Panc1 (cell line): ENCODE measurements around the gene MBTPS1. TPM values are rescaled to one million over a fixed set of nuclear protein-coding genes. Genes with fewer than 3 reads are reported as not detected.

Experiments used
- ATAC-seq: fragments of 200-7000 bp; cut with Tn5 transposase; 2 replicates; pipeline ENCODE4 v1.9.1; 2020; ENCODE audit warnings: mild to moderate bottlenecking, moderate library complexity
- BruUV-seq: library from RNA; stranded (reverse); fragments of 400-500 nt; replicated peaks from 2 replicates; lab custom pipeline; 2021; lab: Mats Ljungman, UMichigan
- CTCF ChIA-PET: fragments of 300-600 bp; sonication (Branson Sonifier 250); formaldehyde crosslinking; loops from one replicate; lab custom pipeline; 2022; ENCODE audit warnings: antibody characterized with exemption; lab: Charles Lee
- POLR2A ChIA-PET: fragments of 300-600 bp; sonication (Branson Sonifier 250); formaldehyde crosslinking; loops from one replicate; lab custom pipeline; 2022; ENCODE audit warnings: antibody characterized with exemption; lab: Charles Lee
- DNase-seq: peaks from one replicate; pipeline ENCODE4 v3.0.0-alpha.2; 2010; ENCODE audit warnings: low read depth, low spot score
- H3K27ac ChIP-seq: 2 replicates; pipeline ENCODE4 v1.5.1; 2011; ENCODE audit warnings: mild to moderate bottlenecking, low read length, inconsistent platforms
- H3K27me3 ChIP-seq: fragments of 200-500 bp; sonication (Bioruptor generic); 2 replicates; pipeline ENCODE4 v1.6.0; 2014; ENCODE audit warnings: low read length, inconsistent platforms; ENCODE audit not compliant: control insufficient read depth, insufficient read depth
- H3K36me3 ChIP-seq: fragments of 200-500 bp; sonication (Bioruptor generic); 2 replicates; pipeline ENCODE4 v1.5.1; 2014; ENCODE audit warnings: inconsistent platforms, mild to moderate bottlenecking, low read length, moderate library complexity; ENCODE audit not compliant: control insufficient read depth, insufficient read depth
- H3K4me1 ChIP-seq: 2 replicates; pipeline ENCODE4 v1.5.1; 2011; ENCODE audit warnings: inconsistent platforms, mild to moderate bottlenecking, low read length, moderate library complexity; ENCODE audit not compliant: control insufficient read depth, insufficient read depth
- H3K4me3 ChIP-seq, 2 experiments: 2 replicates each; pipeline ENCODE4 v1.5.1; 2011 to 2012; ENCODE audit warnings: low read depth in 2 of 2, low read length in 2 of 2, mild to moderate bottlenecking in 2 of 2, inconsistent platforms in 1 of 2, moderate library complexity in 1 of 2
- H3K9me3 ChIP-seq: fragments of 200-500 bp; sonication (Bioruptor generic); 2 replicates; pipeline ENCODE4 v1.5.1; 2014; ENCODE audit warnings: low read depth, mild to moderate bottlenecking, inconsistent platforms, low read length, moderate library complexity; ENCODE audit not compliant: control insufficient read depth, insufficient read depth
- POLR2AphosphoS5 ChIP-seq: IDR thresholded peaks from 2 replicates; pipeline ENCODE4 v1.6.1; 2012; ENCODE audit warnings: mild to moderate bottlenecking, low read depth, low read length, moderate library complexity
- SIN3A ChIP-seq: IDR thresholded peaks from 2 replicates; pipeline ENCODE4 v1.6.1; 2012; ENCODE audit warnings: low read depth, mild to moderate bottlenecking, low read length, moderate library complexity, borderline replicate concordance; ENCODE audit not compliant: insufficient read depth
- TCF7L2 ChIP-seq: IDR thresholded peaks from 2 replicates; pipeline ENCODE4 v1.6.1; 2011; ENCODE audit warnings: mild to moderate bottlenecking, low read depth, low read length, inconsistent platforms
- in situ Hi-C: cut with HindIII; loops from 2 replicates; pipeline ENCODE4 v1.10.0; 2016; ENCODE audit warnings: low sequenced_read_pairs, low pct_unique_long_range_greater_than_20kb
- intact Hi-C: fragments of 100-400 bp; cut with micrococcal nuclease; formaldehyde crosslinking; loops from one replicate; pipeline ENCODE4 v1.10.0; 2022; ENCODE audit not compliant: unreplicated experiment
- total RNA-seq: library from RNA; stranded (reverse); gene quantifications from one replicate; pipeline ENCODE4 v1.2.1, GENCODE V29; 2021; ENCODE audit not compliant: unreplicated experiment
- TF ChIP-seq, protein P1 (sequence below): fragments of 450-650 bp; IDR thresholded peaks from 2 replicates; pipeline ENCODE4 v1.5.1; 2017; ENCODE audit warnings: mild to moderate bottlenecking
- TF ChIP-seq, protein P2 (sequence below), 2 experiments: IDR thresholded peaks; 2 replicates each; pipeline ENCODE4 v1.6.1; 2011 to 2012; ENCODE audit warnings: low read depth in 2 of 2, control low read depth in 1 of 2, low read length in 1 of 2, mild to moderate bottlenecking in 1 of 2, moderate library complexity in 1 of 2; ENCODE audit not compliant: insufficient read depth in 1 of 2

Gene MBTPS1
- total RNA-seq, 1 experiment from 2014 or later = 66.8 TPM

DNA sequence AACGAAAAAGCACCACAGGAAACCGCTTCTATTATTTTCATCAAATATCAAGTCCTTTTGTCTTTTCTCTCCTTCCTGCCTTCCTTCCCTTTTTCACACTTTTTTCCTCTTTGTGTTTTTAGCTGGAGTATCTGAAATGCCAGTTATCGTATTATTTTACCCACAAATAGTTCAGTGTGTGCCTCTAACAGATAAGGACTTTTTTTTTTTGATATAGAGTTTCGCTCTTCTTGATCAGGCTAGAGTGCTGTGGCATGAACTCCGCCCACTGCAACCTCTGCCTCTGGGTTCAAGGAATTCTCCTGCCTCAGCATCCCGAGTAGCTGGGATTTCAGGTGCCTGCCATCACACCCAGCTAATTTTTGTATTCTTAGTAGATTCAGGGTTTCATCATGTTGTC, 39.0 kb upstream of the MBTPS1 start:
- in situ Hi-C loops (no loop called here), intact Hi-C loops (no loop called here)
- POLR2A ChIA-PET = no interaction called here

DNA sequence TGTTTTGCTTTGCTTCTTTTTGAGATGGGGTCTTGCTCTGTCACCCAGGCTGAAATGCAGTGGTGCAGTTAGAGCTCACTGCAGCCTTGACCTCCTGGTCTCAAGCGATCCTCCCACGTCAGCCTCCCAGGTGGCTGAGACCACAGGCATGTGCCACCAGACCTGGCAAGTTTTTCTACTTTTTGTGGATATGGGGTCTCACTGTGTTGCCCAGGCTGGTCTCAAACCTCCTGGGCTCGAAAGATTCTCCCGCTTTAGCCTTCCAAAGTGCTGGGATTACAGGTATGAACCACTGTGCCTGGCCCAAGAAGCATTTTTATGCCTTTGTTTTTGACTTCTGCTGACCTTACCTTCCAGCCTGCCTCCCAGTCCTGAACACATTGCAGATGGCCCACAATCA, 38.5 kb upstream of the MBTPS1 start:
- TF ChIP-seq SIN3A (no peak), POLR2AphosphoS5 (no peak), TCF7L2 (no peak)
- TF ChIP-seq, protein P1, sequence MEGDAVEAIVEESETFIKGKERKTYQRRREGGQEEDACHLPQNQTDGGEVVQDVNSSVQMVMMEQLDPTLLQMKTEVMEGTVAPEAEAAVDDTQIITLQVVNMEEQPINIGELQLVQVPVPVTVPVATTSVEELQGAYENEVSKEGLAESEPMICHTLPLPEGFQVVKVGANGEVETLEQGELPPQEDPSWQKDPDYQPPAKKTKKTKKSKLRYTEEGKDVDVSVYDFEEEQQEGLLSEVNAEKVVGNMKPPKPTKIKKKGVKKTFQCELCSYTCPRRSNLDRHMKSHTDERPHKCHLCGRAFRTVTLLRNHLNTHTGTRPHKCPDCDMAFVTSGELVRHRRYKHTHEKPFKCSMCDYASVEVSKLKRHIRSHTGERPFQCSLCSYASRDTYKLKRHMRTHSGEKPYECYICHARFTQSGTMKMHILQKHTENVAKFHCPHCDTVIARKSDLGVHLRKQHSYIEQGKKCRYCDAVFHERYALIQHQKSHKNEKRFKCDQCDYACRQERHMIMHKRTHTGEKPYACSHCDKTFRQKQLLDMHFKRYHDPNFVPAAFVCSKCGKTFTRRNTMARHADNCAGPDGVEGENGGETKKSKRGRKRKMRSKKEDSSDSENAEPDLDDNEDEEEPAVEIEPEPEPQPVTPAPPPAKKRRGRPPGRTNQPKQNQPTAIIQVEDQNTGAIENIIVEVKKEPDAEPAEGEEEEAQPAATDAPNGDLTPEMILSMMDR = no peak
- TF ChIP-seq, protein P2, sequence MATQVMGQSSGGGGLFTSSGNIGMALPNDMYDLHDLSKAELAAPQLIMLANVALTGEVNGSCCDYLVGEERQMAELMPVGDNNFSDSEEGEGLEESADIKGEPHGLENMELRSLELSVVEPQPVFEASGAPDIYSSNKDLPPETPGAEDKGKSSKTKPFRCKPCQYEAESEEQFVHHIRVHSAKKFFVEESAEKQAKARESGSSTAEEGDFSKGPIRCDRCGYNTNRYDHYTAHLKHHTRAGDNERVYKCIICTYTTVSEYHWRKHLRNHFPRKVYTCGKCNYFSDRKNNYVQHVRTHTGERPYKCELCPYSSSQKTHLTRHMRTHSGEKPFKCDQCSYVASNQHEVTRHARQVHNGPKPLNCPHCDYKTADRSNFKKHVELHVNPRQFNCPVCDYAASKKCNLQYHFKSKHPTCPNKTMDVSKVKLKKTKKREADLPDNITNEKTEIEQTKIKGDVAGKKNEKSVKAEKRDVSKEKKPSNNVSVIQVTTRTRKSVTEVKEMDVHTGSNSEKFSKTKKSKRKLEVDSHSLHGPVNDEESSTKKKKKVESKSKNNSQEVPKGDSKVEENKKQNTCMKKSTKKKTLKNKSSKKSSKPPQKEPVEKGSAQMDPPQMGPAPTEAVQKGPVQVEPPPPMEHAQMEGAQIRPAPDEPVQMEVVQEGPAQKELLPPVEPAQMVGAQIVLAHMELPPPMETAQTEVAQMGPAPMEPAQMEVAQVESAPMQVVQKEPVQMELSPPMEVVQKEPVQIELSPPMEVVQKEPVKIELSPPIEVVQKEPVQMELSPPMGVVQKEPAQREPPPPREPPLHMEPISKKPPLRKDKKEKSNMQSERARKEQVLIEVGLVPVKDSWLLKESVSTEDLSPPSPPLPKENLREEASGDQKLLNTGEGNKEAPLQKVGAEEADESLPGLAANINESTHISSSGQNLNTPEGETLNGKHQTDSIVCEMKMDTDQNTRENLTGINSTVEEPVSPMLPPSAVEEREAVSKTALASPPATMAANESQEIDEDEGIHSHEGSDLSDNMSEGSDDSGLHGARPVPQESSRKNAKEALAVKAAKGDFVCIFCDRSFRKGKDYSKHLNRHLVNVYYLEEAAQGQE (IDR thresholded peaks at IDR 0.05; ENCODE audit: insufficient read depth in 1 of 2, low read depth in 2 of 2, low read length in 1 of 2) = no peak
- intact Hi-C loops (no loop called here), in situ Hi-C loops (no loop called here)
- no TSS peak for BruUV-seq
- DNase-seq = no peak
- H3K27me3 ChIP-seq = no peaks in the 10 kb centered on the region
- ChIA-PET POLR2A (no interaction called here), CTCF (no interaction called here)
- no peak overlapping the region for H3K27ac ChIP-seq
- no peaks in the 10 kb centered on the region; the same call in 1 of the 2 replicates for H3K4me1 ChIP-seq
- H3K36me3 ChIP-seq = no peaks in the 10 kb centered on the region
- H3K4me3 ChIP-seq = no peak overlapping the region
- H3K9me3 ChIP-seq = no peaks in the 10 kb centered on the region
- no peak for ATAC-seq

More for the DNA sequence above, 39.0 kb upstream of the MBTPS1 start:
- no peaks in the 10 kb centered on the region; the same call in 1 of the 2 replicates for H3K4me1 ChIP-seq
- no peaks in the 10 kb centered on the region for H3K36me3 ChIP-seq
- no peak for TF ChIP-seq POLR2AphosphoS5
- no peak for TF ChIP-seq TCF7L2
- TF ChIP-seq SIN3A = no peak
- TF ChIP-seq, protein P2 (IDR thresholded peaks at IDR 0.05; ENCODE audit: insufficient read depth in 1 of 2, low read depth in 2 of 2, low read length in 1 of 2) = no peak
- TF ChIP-seq, protein P1 = no peak
- H3K27me3 ChIP-seq = no peaks in the 10 kb centered on the region
- CTCF ChIA-PET = interaction anchor here (1.0 kb wide), 1 partner anchor 11 kb away, joined by 3 read pairs; no protein-coding TSS in a partner anchor
- no TSS peak for BruUV-seq
- no peak overlapping the region for H3K4me3 ChIP-seq
- ATAC-seq = no peak
- DNase-seq = no peak
- no peak overlapping the region for H3K27ac ChIP-seq
- H3K9me3 ChIP-seq = no peaks in the 10 kb centered on the region
